ENCODE results near the gene CORO2B. TPM values are rescaled to one million over a fixed set of nuclear protein-coding genes. Genes with fewer than 3 reads are reported as not detected.
"Not testable (repeated sequence)": the region's sequence is repeated elsewhere in the genome, so short reads cannot be mapped to it uniquely, and the experiment has no call there.

Gene CORO2B
- total RNA-seq, 1 experiment from 2014 or later: 0.14 TPM

- H3K27me3 Mint-ChIP-seq (ENCODE audit: unreplicated experiment): peaks cover 33% of the 10 kb centered on the region
- no TSS peak for BruUV-seq (replicated peaks)
- no peak overlapping the region for H3K27ac Mint-ChIP-seq (ENCODE audit: unreplicated experiment)
- no peak overlapping the region for H3K4me3 Mint-ChIP-seq (ENCODE audit: low read depth, unreplicated experiment)
- no peak for TF ChIP-seq CTCF (IDR thresholded peaks at IDR 0.05; ENCODE audit: unreplicated experiment)
- no peak for DNase-seq
- H3K36me3 Mint-ChIP-seq (ENCODE audit: insufficient read depth, unreplicated experiment): no peaks in the 10 kb centered on the region
- no peaks in the 10 kb centered on the region for H3K9me3 Mint-ChIP-seq (ENCODE audit: low read depth, unreplicated experiment)
- CTCF ChIA-PET: interaction anchor here (0.6 to 1.4 kb wide), 3 partner anchors 9 to 704 kb away, joined by 3 read pairs; no protein-coding TSS in a partner anchor
- intact Hi-C loops (cut with micrococcal nuclease; ENCODE audit: unreplicated experiment): no loop called here
- no peaks in the 10 kb centered on the region for H3K4me1 Mint-ChIP-seq (ENCODE audit: low read depth, unreplicated experiment)
Observed at GRCh38 chr15:68646156-68646555, 67.4 kb downstream of the CORO2B start.

- Mint-ChIP-seq H3K27ac (ENCODE audit: unreplicated experiment) (no peak overlapping the region), H3K4me1 (ENCODE audit: low read depth, unreplicated experiment) (no peaks in the 10 kb centered on the region), H3K9me3 (ENCODE audit: low read depth, unreplicated experiment) (no peaks in the 10 kb centered on the region), H3K27me3 (ENCODE audit: unreplicated experiment) (peaks cover 38% of the 10 kb centered on the region), H3K36me3 (ENCODE audit: insufficient read depth, unreplicated experiment) (no peaks in the 10 kb centered on the region), H3K4me3 (ENCODE audit: low read depth, unreplicated experiment) (no peak overlapping the region)
- no TSS peak for BruUV-seq (replicated peaks)
- no peak for TF ChIP-seq CTCF (IDR thresholded peaks at IDR 0.05; ENCODE audit: unreplicated experiment)
- no peak for DNase-seq
- CTCF ChIA-PET: interaction anchor here (0.6 to 1.4 kb wide), 2 partner anchors 12 to 704 kb away, joined by 3 read pairs; no protein-coding TSS in a partner anchor
- intact Hi-C loops (cut with micrococcal nuclease; ENCODE audit: unreplicated experiment): no loop called here
Observed at GRCh38 chr15:68646696-68647095, 67.9 kb downstream of the CORO2B start.

GRCh38 chr15:68647361-68647760 is 68.6 kb downstream of the CORO2B start:
- BruUV-seq (replicated peaks); H3K36me3 Mint-ChIP-seq (ENCODE audit: insufficient read depth, unreplicated experiment); H3K9me3 Mint-ChIP-seq (ENCODE audit: low read depth, unreplicated experiment); H3K27ac Mint-ChIP-seq (ENCODE audit: unreplicated experiment); DNase-seq; intact Hi-C loops (cut with micrococcal nuclease; ENCODE audit: unreplicated experiment); H3K4me1 Mint-ChIP-seq (ENCODE audit: low read depth, unreplicated experiment); H3K4me3 Mint-ChIP-seq (ENCODE audit: low read depth, unreplicated experiment): not testable (repeated sequence)
- CTCF ChIA-PET: interaction anchor here (1.4 kb wide), 1 partner anchor 11 kb away, joined by 3 read pairs; no protein-coding TSS in a partner anchor
- H3K27me3 Mint-ChIP-seq (ENCODE audit: unreplicated experiment): peaks cover 45% of the 10 kb centered on the region

GRCh38 chr15:68650901-68651709 is 72.3 kb downstream of the CORO2B start:
- DNase-seq: peak; percentile 91
- H3K4me1 Mint-ChIP-seq (ENCODE audit: low read depth, unreplicated experiment): no peaks in the 10 kb centered on the region
- intact Hi-C loops (cut with micrococcal nuclease; ENCODE audit: unreplicated experiment): loop anchor here (1.0 kb wide), 1 partner anchor 92 kb away; no protein-coding TSS in a partner anchor

More at GRCh38 chr15:68650901-68651709, 72.3 kb downstream of the CORO2B start:
- H3K27me3 Mint-ChIP-seq (ENCODE audit: unreplicated experiment): peaks cover 52% of the 10 kb centered on the region
- no TSS peak for BruUV-seq (replicated peaks)
- H3K4me3 Mint-ChIP-seq (ENCODE audit: low read depth, unreplicated experiment): no peak overlapping the region
- no peak overlapping the region for H3K27ac Mint-ChIP-seq (ENCODE audit: unreplicated experiment)
- H3K9me3 Mint-ChIP-seq (ENCODE audit: low read depth, unreplicated experiment): no peaks in the 10 kb centered on the region
- no peaks in the 10 kb centered on the region for H3K36me3 Mint-ChIP-seq (ENCODE audit: insufficient read depth, unreplicated experiment)
- TF ChIP-seq CTCF (IDR thresholded peaks at IDR 0.05; ENCODE audit: unreplicated experiment): peak; percentile 85
- CTCF ChIA-PET: interaction anchor here (0.5 kb wide), 1 partner anchor 72 kb away, joined by 3 read pairs; no protein-coding TSS in a partner anchor

Data from Calu3 (cell line).